Right lobe of liver (tissue), 4 donors: ENCODE measurements around the gene SLC2A10.

Source experiments
- CTCF ChIP-seq, 4 donors: fragments of 200-600 bp in 3 of 4; fragments of 450-650 bp in 1 of 4; IDR thresholded peaks; one replicate each; pipeline versions ENCODE4 v1.5.1 to v1.8.0; 2016 to 2022; ENCODE audit warnings: antibody characterized with exemption in 4 of 4, mild to moderate bottlenecking in 2 of 4
- POLR2A ChIP-seq: fragments of 450-650 bp; IDR thresholded peaks from one replicate; pipeline ENCODE4 v1.6.1; 2017; ENCODE audit warnings: antibody characterized with exemption, mild to moderate bottlenecking
- donor health status: DM: no; HTN: no; CAD: no.
- donor health status: DM: no; HTN: no; CAD: no.
- donor health status: DM: no; HTN: yes; CAD: no.

GRCh38 chr20:46683668-46683938, 25.8 kb upstream of the SLC2A10 start:
- no peak for TF ChIP-seq CTCF (IDR thresholded peaks at IDR 0.05)
- TF ChIP-seq POLR2A = no peak
